WTC11 (cell line): ENCODE results near the gene PRUNE2. TPM values are rescaled to one million over a fixed set of nuclear protein-coding genes. Genes with fewer than 3 reads are reported as not detected.

Experiments
- ATAC-seq: fragments of 200-7000 bp; cut with Tn5 transposase; 2 replicates; pipeline ENCODE4 v1.10.0; 2021; ENCODE audit warnings: mild to moderate bottlenecking, moderate library complexity
- CTCF ChIA-PET: fragments of 300-600 bp; sonication (Branson Sonifier 250); formaldehyde crosslinking; loops from one replicate; lab custom pipeline; 2021; ENCODE audit warnings: antibody characterized with exemption; lab: Charles Lee
- POLR2A ChIA-PET: fragments of 350-600 bp; sonication (Branson Sonifier 250); formaldehyde crosslinking; loops from one replicate; lab custom pipeline; 2021; ENCODE audit warnings: antibody characterized with exemption; lab: Charles Lee
- DNase-seq: peaks from one replicate; pipeline ENCODE4 v3.0.0; 2021; ENCODE audit warnings: low spot score
- H3K27ac Mint-ChIP-seq: 2 replicates; pipeline ENCODE4 v1.8.0; 2021; ENCODE audit warnings: mixed read lengths
- H3K27me3 Mint-ChIP-seq: 2 replicates; pipeline ENCODE4 v1.8.0; 2021; ENCODE audit warnings: low read depth, mild to moderate bottlenecking, moderate library complexity, mixed read lengths
- H3K36me3 Mint-ChIP-seq: 2 replicates; pipeline ENCODE4 v1.8.0; 2021; ENCODE audit warnings: mixed read lengths
- H3K4me1 Mint-ChIP-seq: 2 replicates; pipeline ENCODE4 v1.8.0; 2022; ENCODE audit warnings: mixed read lengths
- H3K4me3 Mint-ChIP-seq: 2 replicates; pipeline ENCODE4 v1.8.0; 2021; ENCODE audit warnings: mild to moderate bottlenecking, moderate library complexity, mixed read lengths
- H3K9me3 Mint-ChIP-seq: 2 replicates; pipeline ENCODE4 v1.8.0; 2021; ENCODE audit warnings: mixed read lengths
- CREM ChIP-seq: sonication (generic); formaldehyde crosslinking; IDR thresholded peaks from 2 replicates; pipeline ENCODE4 v1.8.1; 2022; ENCODE audit warnings: mild to moderate bottlenecking, missing genetic modification reagents, moderate library complexity
- ELF4 ChIP-seq: sonication (generic); formaldehyde crosslinking; IDR thresholded peaks from 2 replicates; pipeline ENCODE4 v1.8.1; 2022; ENCODE audit warnings: low read depth, mild to moderate bottlenecking, moderate library complexity, missing genetic modification reagents
- GABPB1 ChIP-seq: sonication (generic); formaldehyde crosslinking; IDR thresholded peaks from 2 replicates; pipeline ENCODE4 v1.8.1; 2023; ENCODE audit warnings: mild to moderate bottlenecking, missing genetic modification reagents
- GRHL2 ChIP-seq: fragments of 250-450 bp; sonication (Bioruptor Pico); IDR thresholded peaks from 2 replicates; pipeline ENCODE4 v1.8.0; 2022; ENCODE audit warnings: mild to moderate bottlenecking, moderate library complexity; ENCODE audit not compliant: insufficient replicate concordance, severe bottlenecking
- TCF7 ChIP-seq: sonication (generic); formaldehyde crosslinking; IDR thresholded peaks from 2 replicates; pipeline ENCODE4 v1.8.0; 2022; ENCODE audit warnings: mild to moderate bottlenecking, low read depth, missing genetic modification reagents, moderate library complexity
- ZNF121 ChIP-seq: sonication (generic); formaldehyde crosslinking; IDR thresholded peaks from 2 replicates; pipeline ENCODE4 v1.8.0; 2023; ENCODE audit warnings: missing genetic modification reagents
- ZNF416 ChIP-seq: fragments of 250-450 bp; sonication (Bioruptor Pico); IDR thresholded peaks from 2 replicates; pipeline ENCODE4 v1.9.0; 2021; ENCODE audit warnings: mild to moderate bottlenecking, inconsistent platforms
- ZNF671 ChIP-seq: fragments of 250-450 bp; sonication (Bioruptor Pico); IDR thresholded peaks from 2 replicates; pipeline ENCODE4 v1.8.0; 2021; ENCODE audit warnings: mild to moderate bottlenecking
- total RNA-seq: library from RNA; stranded (reverse); gene quantifications from 3 replicates; pipeline ENCODE4 v1.2.3, GENCODE V29; 2021
- TF ChIP-seq, protein P1 (sequence below): sonication (generic); formaldehyde crosslinking; IDR thresholded peaks from 2 replicates; pipeline ENCODE4 v1.8.1; 2023; ENCODE audit warnings: mild to moderate bottlenecking, missing genetic modification reagents, borderline replicate concordance
- TF ChIP-seq, protein P2 (sequence below): sonication (generic); formaldehyde crosslinking; IDR thresholded peaks from 2 replicates; pipeline ENCODE4 v1.8.1; 2023; ENCODE audit warnings: mild to moderate bottlenecking, missing genetic modification reagents, moderate library complexity
- TF ChIP-seq, protein P3 (sequence below): sonication (generic); formaldehyde crosslinking; IDR thresholded peaks from 2 replicates; pipeline ENCODE4 v1.8.1; 2022; ENCODE audit warnings: low read depth, mild to moderate bottlenecking, moderate library complexity, missing genetic modification reagents, borderline replicate concordance
- TF ChIP-seq, protein P4 (sequence below): fragments of 200-600 bp; IDR thresholded peaks from 2 replicates; pipeline ENCODE4 v1.8.0; 2022; ENCODE audit warnings: antibody characterized with exemption
- TF ChIP-seq, protein P5 (sequence below): sonication (generic); formaldehyde crosslinking; conservative IDR thresholded peaks from 2 replicates; pipeline ENCODE4 v1.8.1; 2022; ENCODE audit warnings: mild to moderate bottlenecking, missing genetic modification reagents
- TF ChIP-seq, protein P6 (sequence below): sonication (generic); formaldehyde crosslinking; IDR thresholded peaks from 2 replicates; pipeline ENCODE4 v1.8.1; 2023; ENCODE audit warnings: mild to moderate bottlenecking, missing genetic modification reagents, moderate library complexity
- TF ChIP-seq, protein P7 (sequence below): fragments of 250-450 bp; sonication (Bioruptor Pico); IDR thresholded peaks from 2 replicates; pipeline ENCODE4 v2.1.2; 2022; ENCODE audit warnings: mild to moderate bottlenecking, moderate library complexity
- TF ChIP-seq, protein P8 (sequence below): sonication (generic); formaldehyde crosslinking; IDR thresholded peaks from 2 replicates; pipeline ENCODE4 v1.8.1; 2023; ENCODE audit warnings: mild to moderate bottlenecking, moderate library complexity, missing genetic modification reagents

PRUNE2 gene
- total RNA-seq, 1 experiment from 2014 or later = 13.1 TPM

DNA sequence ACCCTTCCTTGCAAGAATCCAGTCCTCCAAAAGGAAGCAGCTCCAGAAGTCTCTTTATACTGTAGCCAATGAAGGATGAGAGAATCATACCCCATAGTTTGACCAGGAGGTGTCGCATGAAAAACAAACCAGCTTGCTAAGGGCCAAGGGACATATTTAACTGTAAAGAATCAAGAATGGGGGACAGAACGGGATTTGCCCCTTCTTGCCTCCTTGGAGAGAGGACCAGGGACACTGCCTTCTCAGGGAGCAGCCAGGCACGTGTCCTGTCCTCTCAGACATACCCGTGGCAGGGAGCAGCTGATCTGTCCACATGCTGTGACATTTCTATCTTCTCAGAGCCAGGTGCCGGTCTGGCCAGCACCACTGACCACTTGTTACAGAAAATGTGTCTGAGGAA, 11.7 kb downstream of the PRUNE2 start (continued):
- TF ChIP-seq, protein P1, sequence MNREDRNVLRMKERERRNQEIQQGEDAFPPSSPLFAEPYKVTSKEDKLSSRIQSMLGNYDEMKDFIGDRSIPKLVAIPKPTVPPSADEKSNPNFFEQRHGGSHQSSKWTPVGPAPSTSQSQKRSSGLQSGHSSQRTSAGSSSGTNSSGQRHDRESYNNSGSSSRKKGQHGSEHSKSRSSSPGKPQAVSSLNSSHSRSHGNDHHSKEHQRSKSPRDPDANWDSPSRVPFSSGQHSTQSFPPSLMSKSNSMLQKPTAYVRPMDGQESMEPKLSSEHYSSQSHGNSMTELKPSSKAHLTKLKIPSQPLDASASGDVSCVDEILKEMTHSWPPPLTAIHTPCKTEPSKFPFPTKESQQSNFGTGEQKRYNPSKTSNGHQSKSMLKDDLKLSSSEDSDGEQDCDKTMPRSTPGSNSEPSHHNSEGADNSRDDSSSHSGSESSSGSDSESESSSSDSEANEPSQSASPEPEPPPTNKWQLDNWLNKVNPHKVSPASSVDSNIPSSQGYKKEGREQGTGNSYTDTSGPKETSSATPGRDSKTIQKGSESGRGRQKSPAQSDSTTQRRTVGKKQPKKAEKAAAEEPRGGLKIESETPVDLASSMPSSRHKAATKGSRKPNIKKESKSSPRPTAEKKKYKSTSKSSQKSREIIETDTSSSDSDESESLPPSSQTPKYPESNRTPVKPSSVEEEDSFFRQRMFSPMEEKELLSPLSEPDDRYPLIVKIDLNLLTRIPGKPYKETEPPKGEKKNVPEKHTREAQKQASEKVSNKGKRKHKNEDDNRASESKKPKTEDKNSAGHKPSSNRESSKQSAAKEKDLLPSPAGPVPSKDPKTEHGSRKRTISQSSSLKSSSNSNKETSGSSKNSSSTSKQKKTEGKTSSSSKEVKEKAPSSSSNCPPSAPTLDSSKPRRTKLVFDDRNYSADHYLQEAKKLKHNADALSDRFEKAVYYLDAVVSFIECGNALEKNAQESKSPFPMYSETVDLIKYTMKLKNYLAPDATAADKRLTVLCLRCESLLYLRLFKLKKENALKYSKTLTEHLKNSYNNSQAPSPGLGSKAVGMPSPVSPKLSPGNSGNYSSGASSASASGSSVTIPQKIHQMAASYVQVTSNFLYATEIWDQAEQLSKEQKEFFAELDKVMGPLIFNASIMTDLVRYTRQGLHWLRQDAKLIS (CRISPR knock-in tag) = no peak
- TF ChIP-seq TCF7 (no peak), ZNF121 (no peak), CREM (CRISPR knock-in tag) (no peak), ZNF416 (CRISPR knock-in tag) (no peak)
- TF ChIP-seq, protein P2, sequence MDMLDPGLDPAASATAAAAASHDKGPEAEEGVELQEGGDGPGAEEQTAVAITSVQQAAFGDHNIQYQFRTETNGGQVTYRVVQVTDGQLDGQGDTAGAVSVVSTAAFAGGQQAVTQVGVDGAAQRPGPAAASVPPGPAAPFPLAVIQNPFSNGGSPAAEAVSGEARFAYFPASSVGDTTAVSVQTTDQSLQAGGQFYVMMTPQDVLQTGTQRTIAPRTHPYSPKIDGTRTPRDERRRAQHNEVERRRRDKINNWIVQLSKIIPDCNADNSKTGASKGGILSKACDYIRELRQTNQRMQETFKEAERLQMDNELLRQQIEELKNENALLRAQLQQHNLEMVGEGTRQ (CRISPR knock-in tag) = no peak

DNA sequence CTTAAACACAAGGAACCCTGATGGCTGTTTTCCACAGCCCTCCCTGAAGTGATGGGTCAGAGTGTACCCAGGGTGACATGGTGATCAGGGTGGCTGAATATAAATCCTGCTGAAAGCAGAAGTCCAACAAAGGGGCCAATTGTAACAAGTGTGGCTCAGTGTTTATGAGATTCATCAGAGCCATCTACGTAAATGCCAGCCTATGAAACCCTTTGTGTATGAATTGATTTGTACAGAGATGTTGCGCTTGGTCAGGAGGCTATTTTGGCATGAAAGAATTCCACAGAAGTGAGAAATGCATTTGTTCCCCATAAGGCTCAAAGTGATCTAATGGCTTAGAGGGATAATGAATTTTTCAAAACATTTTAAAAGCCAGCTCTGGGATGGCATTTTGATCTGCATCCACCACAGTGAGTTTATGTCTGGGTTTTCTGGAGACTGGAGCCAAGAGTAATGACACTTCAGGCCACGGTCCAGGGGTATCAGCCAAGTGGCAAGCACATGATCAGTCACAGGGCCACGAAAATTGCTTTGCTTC, 12.4 kb downstream of the PRUNE2 start:
- H3K4me1 Mint-ChIP-seq = peaks cover 21% of the 10 kb centered on the region
- ChIA-PET POLR2A (no interaction called here), CTCF (interaction anchor here (1.0 kb wide), 1 partner anchor 83 kb away, joined by 4 read pairs; no protein-coding TSS in a partner anchor)
- ATAC-seq (no peak), DNase-seq (no peak)
- no peak overlapping the region for H3K27ac Mint-ChIP-seq
- no peak overlapping the region for H3K4me3 Mint-ChIP-seq
- TF ChIP-seq, protein P3, sequence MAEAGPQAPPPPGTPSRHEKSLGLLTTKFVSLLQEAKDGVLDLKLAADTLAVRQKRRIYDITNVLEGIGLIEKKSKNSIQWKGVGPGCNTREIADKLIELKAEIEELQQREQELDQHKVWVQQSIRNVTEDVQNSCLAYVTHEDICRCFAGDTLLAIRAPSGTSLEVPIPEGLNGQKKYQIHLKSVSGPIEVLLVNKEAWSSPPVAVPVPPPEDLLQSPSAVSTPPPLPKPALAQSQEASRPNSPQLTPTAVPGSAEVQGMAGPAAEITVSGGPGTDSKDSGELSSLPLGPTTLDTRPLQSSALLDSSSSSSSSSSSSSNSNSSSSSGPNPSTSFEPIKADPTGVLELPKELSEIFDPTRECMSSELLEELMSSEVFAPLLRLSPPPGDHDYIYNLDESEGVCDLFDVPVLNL (CRISPR knock-in tag) = no peak
- TF ChIP-seq, protein P4, sequence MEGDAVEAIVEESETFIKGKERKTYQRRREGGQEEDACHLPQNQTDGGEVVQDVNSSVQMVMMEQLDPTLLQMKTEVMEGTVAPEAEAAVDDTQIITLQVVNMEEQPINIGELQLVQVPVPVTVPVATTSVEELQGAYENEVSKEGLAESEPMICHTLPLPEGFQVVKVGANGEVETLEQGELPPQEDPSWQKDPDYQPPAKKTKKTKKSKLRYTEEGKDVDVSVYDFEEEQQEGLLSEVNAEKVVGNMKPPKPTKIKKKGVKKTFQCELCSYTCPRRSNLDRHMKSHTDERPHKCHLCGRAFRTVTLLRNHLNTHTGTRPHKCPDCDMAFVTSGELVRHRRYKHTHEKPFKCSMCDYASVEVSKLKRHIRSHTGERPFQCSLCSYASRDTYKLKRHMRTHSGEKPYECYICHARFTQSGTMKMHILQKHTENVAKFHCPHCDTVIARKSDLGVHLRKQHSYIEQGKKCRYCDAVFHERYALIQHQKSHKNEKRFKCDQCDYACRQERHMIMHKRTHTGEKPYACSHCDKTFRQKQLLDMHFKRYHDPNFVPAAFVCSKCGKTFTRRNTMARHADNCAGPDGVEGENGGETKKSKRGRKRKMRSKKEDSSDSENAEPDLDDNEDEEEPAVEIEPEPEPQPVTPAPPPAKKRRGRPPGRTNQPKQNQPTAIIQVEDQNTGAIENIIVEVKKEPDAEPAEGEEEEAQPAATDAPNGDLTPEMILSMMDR = no peak
- TF ChIP-seq, protein P5, sequence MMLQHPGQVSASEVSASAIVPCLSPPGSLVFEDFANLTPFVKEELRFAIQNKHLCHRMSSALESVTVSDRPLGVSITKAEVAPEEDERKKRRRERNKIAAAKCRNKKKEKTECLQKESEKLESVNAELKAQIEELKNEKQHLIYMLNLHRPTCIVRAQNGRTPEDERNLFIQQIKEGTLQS (CRISPR knock-in tag) = no peak
- TF ChIP-seq, protein P6, sequence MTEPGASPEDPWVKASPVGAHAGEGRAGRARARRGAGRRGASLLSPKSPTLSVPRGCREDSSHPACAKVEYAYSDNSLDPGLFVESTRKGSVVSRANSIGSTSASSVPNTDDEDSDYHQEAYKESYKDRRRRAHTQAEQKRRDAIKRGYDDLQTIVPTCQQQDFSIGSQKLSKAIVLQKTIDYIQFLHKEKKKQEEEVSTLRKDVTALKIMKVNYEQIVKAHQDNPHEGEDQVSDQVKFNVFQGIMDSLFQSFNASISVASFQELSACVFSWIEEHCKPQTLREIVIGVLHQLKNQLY (CRISPR knock-in tag) = no peak
- TF ChIP-seq TCF7 = no peak
- TF ChIP-seq, protein P7, sequence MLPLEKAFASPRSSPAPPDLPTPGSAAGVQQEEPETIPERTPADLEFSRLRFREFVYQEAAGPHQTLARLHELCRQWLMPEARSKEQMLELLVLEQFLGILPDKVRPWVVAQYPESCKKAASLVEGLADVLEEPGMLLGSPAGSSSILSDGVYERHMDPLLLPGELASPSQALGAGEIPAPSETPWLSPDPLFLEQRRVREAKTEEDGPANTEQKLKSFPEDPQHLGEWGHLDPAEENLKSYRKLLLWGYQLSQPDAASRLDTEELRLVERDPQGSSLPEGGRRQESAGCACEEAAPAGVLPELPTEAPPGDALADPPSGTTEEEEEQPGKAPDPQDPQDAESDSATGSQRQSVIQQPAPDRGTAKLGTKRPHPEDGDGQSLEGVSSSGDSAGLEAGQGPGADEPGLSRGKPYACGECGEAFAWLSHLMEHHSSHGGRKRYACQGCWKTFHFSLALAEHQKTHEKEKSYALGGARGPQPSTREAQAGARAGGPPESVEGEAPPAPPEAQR = no peak
- H3K9me3 Mint-ChIP-seq = no peaks in the 10 kb centered on the region
- H3K36me3 Mint-ChIP-seq = no peaks in the 10 kb centered on the region
- H3K27me3 Mint-ChIP-seq = no peaks in the 10 kb centered on the region

DNA sequence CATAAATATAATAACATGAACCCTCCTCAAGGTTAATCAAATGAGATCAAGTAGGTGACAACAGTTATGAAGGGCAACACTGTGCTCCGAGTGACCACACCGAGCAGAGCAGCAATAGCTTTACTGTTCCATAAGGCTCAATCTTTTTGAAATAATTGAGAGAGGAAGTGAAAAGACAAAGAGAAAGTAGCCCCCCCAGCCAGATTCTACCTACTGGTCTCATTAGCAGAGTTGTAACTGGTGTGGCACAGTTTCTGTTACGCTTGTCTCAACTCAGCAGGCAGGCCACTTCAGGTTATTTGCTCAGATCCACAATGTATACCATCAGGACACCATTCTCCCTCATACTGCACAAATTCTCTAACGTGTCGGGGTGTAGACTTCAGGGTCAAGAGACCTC, 14.0 kb downstream of the PRUNE2 start:
- DNase-seq (no peak), ATAC-seq (no peak)
- Mint-ChIP-seq H3K4me3 (no peak overlapping the region), H3K27me3 (no peaks in the 10 kb centered on the region), H3K27ac (no peak overlapping the region), H3K36me3 (no peaks in the 10 kb centered on the region), H3K9me3 (no peaks in the 10 kb centered on the region), H3K4me1 (peaks cover 25% of the 10 kb centered on the region)
- TF ChIP-seq, protein P6 (CRISPR knock-in tag) = no peak
- TF ChIP-seq, protein P4 = no peak
- TF ChIP-seq GRHL2 (CRISPR knock-in tag) = no peak
- TF ChIP-seq, protein P8, sequence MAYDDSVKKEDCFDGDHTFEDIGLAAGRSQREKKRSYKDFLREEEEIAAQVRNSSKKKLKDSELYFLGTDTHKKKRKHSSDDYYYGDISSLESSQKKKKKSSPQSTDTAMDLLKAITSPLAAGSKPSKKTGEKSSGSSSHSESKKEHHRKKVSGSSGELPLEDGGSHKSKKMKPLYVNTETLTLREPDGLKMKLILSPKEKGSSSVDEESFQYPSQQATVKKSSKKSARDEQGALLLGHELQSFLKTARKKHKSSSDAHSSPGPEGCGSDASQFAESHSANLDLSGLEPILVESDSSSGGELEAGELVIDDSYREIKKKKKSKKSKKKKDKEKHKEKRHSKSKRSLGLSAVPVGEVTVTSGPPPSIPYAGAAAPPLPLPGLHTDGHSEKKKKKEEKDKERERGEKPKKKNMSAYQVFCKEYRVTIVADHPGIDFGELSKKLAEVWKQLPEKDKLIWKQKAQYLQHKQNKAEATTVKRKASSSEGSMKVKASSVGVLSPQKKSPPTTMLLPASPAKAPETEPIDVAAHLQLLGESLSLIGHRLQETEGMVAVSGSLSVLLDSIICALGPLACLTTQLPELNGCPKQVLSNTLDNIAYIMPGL (CRISPR knock-in tag) = no peak
- TF ChIP-seq GABPB1 (CRISPR knock-in tag) = no peak
- TF ChIP-seq ZNF671 (CRISPR knock-in tag) = no peak
- no peak for TF ChIP-seq ELF4 (CRISPR knock-in tag)
- ChIA-PET CTCF (no interaction called here), POLR2A (no interaction called here)
